Upper lobe of left lung (tissue), 4 donors: ENCODE data around the gene FOXO6.

Experiments
- EP300 ChIP-seq, 4 donors: sonication (generic); formaldehyde crosslinking; IDR thresholded peaks; one replicate each; pipeline ENCODE4 v1.5.1; 2017; ENCODE audit warnings: antibody characterized with exemption in 4 of 4, control low read depth in 2 of 4
- POLR2A ChIP-seq, 4 donors: fragments of 450-650 bp; IDR thresholded peaks; one replicate each; pipeline ENCODE4 v1.5.1; 2016 to 2017; ENCODE audit warnings: antibody characterized with exemption in 4 of 4, mild to moderate bottlenecking in 2 of 4
- POLR2AphosphoS5 ChIP-seq, 2 donors: sonication (generic); formaldehyde crosslinking; IDR thresholded peaks; one replicate each; pipeline ENCODE4 v1.5.1; 2017; ENCODE audit warnings: antibody characterized with exemption in 2 of 2
- TF ChIP-seq, protein P1 (sequence below), 6 experiments: fragments of 450-650 bp in 4 of 6; fragments of 200-600 bp in 2 of 6; sonication (generic) in 2 of 6; IDR thresholded peaks; one replicate each; pipeline ENCODE4 v1.5.1; 2016 to 2019; ENCODE audit warnings: antibody characterized with exemption in 6 of 6

DNA sequence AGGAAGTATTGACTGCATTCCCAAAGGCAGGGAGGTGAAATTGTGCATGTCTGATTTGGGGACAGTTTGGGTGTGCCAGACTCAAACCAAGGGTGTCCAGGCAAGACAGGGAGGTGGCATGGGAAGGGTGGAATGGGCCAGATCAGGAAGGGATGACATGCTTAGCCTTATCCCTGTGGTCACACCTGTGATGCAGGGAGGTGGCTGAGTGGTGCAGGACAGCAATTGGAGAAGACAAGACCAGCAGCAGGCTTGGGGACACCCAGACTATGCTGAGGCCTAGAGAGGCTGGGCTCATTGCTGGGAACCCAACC lies 4.0 kb downstream of the FOXO6 start:
- TF ChIP-seq, protein P1, sequence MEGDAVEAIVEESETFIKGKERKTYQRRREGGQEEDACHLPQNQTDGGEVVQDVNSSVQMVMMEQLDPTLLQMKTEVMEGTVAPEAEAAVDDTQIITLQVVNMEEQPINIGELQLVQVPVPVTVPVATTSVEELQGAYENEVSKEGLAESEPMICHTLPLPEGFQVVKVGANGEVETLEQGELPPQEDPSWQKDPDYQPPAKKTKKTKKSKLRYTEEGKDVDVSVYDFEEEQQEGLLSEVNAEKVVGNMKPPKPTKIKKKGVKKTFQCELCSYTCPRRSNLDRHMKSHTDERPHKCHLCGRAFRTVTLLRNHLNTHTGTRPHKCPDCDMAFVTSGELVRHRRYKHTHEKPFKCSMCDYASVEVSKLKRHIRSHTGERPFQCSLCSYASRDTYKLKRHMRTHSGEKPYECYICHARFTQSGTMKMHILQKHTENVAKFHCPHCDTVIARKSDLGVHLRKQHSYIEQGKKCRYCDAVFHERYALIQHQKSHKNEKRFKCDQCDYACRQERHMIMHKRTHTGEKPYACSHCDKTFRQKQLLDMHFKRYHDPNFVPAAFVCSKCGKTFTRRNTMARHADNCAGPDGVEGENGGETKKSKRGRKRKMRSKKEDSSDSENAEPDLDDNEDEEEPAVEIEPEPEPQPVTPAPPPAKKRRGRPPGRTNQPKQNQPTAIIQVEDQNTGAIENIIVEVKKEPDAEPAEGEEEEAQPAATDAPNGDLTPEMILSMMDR (IDR thresholded peaks at IDR 0.05): no peak
- TF ChIP-seq POLR2A (IDR thresholded peaks at IDR 0.05) (no peak), POLR2AphosphoS5 (IDR thresholded peaks at IDR 0.05) (no peak), EP300 (IDR thresholded peaks at IDR 0.05) (no peak)
